Endothelial cell (in vitro differentiated cells): ENCODE results near the gene PRR15L. TPM values are rescaled to one million over a fixed set of nuclear protein-coding genes. Genes with fewer than 3 reads are reported as not detected.

Experiments used
- DNase-seq: peaks from one replicate; pipeline ENCODE4 v3.0.0; 2021; ENCODE audit warnings: low spot score
- H3K27ac Mint-ChIP-seq: one replicate; pipeline ENCODE4 v1.8.0; 2021; ENCODE audit warnings: mixed read lengths, inconsistent platforms; ENCODE audit not compliant: unreplicated experiment
- H3K27me3 Mint-ChIP-seq: one replicate; pipeline ENCODE4 v1.8.0; 2021; ENCODE audit warnings: mild to moderate bottlenecking, moderate library complexity, mixed read lengths, inconsistent platforms; ENCODE audit not compliant: unreplicated experiment
- H3K36me3 Mint-ChIP-seq: one replicate; pipeline ENCODE4 v1.8.0; 2021; ENCODE audit warnings: mild to moderate bottlenecking, low read depth, mixed read lengths, inconsistent platforms; ENCODE audit not compliant: unreplicated experiment
- H3K4me1 Mint-ChIP-seq: one replicate; pipeline ENCODE4 v1.8.0; 2021; ENCODE audit warnings: mild to moderate bottlenecking, mixed read lengths, inconsistent platforms; ENCODE audit not compliant: unreplicated experiment
- H3K4me3 Mint-ChIP-seq: one replicate; pipeline ENCODE4 v1.8.0; 2021; ENCODE audit warnings: mild to moderate bottlenecking, mixed read lengths, inconsistent platforms; ENCODE audit not compliant: unreplicated experiment
- H3K9me3 Mint-ChIP-seq: one replicate; pipeline ENCODE4 v1.8.0; 2021; ENCODE audit warnings: mixed read lengths, inconsistent platforms; ENCODE audit not compliant: unreplicated experiment
- total RNA-seq: library from RNA; stranded (reverse); fragmentation: NEBNext Ultra II Directional; extraction: Animal tissue kit (Norgen Biotek cat#: 25700); gene quantifications from one replicate; pipeline ENCODE4 v1.2.1, GENCODE V29; 2021; ENCODE audit not compliant: unreplicated experiment
- TF ChIP-seq, protein P1 (sequence below): fragments of 200-600 bp; sonication (generic); IDR thresholded peaks from one replicate; pipeline ENCODE4 v1.5.0; 2021; ENCODE audit warnings: antibody characterized with exemption; ENCODE audit not compliant: unreplicated experiment

The PRR15L gene
- total RNA-seq, 1 donor from 2014 or later: not detected

DNA sequence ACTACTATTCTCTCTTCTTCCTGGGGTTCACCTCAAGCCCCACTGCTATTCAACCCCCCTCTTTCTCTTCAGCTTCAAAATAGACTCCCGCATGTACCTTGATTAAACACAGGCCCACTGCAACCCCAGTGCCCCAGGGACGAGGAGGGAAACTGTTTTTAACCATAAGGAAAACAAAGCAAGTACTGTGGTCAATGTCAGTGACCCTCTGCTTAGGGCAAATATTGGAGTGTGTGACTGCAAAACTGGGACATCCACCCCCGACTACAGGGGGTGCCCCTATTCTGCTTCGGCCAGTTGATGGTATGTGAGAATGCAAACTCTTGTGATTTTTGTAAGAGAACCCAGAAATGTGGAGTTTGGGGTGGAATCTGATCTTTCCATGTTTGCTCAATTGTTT lies 25.8 kb downstream of the PRR15L start:
- Mint-ChIP-seq H3K27ac (no peak overlapping the region), H3K27me3 (peaks cover 7% of the 10 kb centered on the region), H3K4me3 (no peak overlapping the region), H3K9me3 (no peaks in the 10 kb centered on the region), H3K4me1 (no peaks in the 10 kb centered on the region), H3K36me3 (peaks cover 18% of the 10 kb centered on the region)
- DNase-seq: no peak
- TF ChIP-seq, protein P1, sequence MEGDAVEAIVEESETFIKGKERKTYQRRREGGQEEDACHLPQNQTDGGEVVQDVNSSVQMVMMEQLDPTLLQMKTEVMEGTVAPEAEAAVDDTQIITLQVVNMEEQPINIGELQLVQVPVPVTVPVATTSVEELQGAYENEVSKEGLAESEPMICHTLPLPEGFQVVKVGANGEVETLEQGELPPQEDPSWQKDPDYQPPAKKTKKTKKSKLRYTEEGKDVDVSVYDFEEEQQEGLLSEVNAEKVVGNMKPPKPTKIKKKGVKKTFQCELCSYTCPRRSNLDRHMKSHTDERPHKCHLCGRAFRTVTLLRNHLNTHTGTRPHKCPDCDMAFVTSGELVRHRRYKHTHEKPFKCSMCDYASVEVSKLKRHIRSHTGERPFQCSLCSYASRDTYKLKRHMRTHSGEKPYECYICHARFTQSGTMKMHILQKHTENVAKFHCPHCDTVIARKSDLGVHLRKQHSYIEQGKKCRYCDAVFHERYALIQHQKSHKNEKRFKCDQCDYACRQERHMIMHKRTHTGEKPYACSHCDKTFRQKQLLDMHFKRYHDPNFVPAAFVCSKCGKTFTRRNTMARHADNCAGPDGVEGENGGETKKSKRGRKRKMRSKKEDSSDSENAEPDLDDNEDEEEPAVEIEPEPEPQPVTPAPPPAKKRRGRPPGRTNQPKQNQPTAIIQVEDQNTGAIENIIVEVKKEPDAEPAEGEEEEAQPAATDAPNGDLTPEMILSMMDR: no peak

DNA sequence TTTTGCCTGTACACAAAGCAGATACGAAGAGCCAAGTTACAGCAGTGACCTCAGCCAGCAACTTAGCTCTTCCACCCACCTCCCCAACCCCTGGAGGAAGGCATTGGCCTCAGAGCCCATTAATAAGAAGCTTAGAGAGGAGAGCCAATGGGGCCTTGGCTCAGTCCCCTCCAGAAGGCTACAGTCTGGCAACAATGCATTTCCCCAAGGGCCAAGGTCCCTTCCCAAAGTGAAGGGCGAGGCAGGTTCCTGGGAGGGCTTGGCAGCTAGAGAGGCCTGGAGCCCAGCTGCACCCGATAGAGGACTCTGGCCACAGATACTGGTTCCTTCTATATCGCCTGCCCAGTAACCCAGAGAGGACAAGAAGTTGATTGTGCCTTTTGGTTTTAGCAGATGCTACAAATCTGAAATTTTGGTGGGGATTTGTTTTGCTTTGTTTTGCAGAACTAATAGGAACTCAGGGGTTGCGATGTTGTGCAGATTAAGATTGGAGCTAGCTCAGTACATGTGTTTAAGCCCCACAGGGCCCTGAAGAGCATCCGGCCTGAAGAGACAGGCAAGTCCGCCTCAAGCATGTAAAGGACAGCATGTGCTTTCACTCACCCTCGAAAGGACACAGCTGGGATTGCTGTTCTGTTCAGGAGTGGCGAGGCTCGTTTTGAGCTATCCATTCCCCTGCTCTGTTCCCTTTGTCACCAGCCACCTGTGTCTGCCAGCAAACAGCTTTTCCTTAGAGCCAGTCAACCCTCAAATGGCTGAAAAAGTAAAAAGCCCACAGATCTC lies 28.3 kb downstream of the PRR15L start:
- TF ChIP-seq, protein P1: no peak
- Mint-ChIP-seq H3K4me1 (peaks cover 3% of the 10 kb centered on the region), H3K27me3 (peaks cover 9% of the 10 kb centered on the region), H3K36me3 (peaks cover 27% of the 10 kb centered on the region), H3K9me3 (no peaks in the 10 kb centered on the region), H3K4me3 (no peak overlapping the region), H3K27ac (no peak overlapping the region)
- DNase-seq: no peak

DNA sequence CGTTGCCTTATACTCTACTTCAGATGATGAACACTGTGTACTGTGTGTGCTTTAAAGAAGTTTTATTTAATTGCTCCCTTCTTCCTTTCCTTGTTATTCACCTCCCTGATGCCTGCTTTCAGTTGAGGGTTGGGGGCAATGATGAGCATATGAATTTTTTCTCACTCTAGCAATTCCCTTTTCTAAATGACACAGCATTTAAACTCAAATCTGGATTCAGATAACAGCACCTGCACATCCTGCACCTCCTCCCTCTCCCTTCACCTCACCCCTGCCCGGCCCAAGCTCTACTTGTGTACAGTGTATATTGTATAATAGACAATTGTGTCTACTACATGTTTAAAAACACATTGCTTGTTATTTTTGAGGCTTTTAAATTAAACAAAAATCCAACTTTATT lies 29.3 kb downstream of the PRR15L start:
- Mint-ChIP-seq H3K4me1 (peaks cover 3% of the 10 kb centered on the region), H3K27me3 (peaks cover 7% of the 10 kb centered on the region), H3K4me3 (no peak overlapping the region), H3K27ac (no peak overlapping the region), H3K9me3 (no peaks in the 10 kb centered on the region), H3K36me3 (peaks cover 27% of the 10 kb centered on the region)
- TF ChIP-seq, protein P1: no peak
- no peak for DNase-seq

DNA sequence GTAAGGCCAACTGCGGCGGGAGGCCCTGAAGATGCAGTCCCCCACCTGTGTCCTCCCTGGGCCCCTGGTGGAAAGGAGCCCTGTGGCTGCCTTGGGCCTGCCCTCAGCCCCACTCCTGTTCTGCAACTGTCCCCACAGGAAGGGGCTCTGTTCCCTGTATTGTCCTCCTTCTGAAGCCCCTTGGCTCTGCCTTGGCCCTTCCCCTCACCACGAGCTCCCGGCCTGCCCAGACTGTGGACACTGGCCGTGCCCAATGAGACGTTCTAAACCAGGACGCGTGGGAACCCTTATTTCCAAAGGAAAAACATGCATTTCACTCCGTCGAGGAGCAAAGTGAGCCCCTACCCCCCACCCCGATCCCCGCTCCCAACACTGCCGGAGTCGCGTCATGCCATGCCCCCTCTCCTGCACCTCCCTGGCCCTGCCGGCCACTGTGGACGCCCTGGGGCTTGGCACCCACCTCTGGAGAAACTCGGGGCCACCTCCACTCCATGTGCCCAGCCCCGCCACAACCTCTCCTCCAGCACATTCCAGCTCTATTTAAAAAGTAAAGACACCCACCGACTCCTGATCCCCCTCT lies 29.8 kb downstream of the PRR15L start:
- no peak overlapping the region for H3K27ac Mint-ChIP-seq
- no peak for DNase-seq
- H3K27me3 Mint-ChIP-seq: peaks cover 7% of the 10 kb centered on the region
- peaks cover 31% of the 10 kb centered on the region for H3K36me3 Mint-ChIP-seq
- TF ChIP-seq, protein P1: no peak
- peaks cover 3% of the 10 kb centered on the region for H3K4me1 Mint-ChIP-seq
- no peaks in the 10 kb centered on the region for H3K9me3 Mint-ChIP-seq
- H3K4me3 Mint-ChIP-seq: no peak overlapping the region

DNA sequence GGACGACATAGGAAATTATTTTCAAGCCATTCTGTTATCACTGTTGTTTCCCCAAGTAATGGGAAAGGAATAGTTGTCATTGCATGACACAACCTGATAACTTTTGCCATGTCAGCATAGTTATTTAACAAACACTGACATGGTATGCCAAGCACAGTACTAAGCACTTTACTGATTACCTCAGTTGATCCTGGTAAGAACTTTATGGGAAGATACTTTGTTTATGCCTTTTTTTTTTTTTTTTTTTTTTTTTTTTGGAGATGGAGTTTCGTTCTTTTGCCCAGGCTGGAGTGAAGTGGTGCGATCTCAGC lies 32.0 kb downstream of the PRR15L start:
- TF ChIP-seq, protein P1: no peak
- Mint-ChIP-seq H3K27ac (no peak overlapping the region), H3K27me3 (peaks cover 12% of the 10 kb centered on the region), H3K4me3 (no peak overlapping the region), H3K36me3 (peaks cover 35% of the 10 kb centered on the region), H3K9me3 (no peaks in the 10 kb centered on the region), H3K4me1 (peaks cover 3% of the 10 kb centered on the region)
- no peak for DNase-seq
